Ascending aorta (tissue), 2 donors: ENCODE results near the gene LRP8. TPM values are rescaled to one million over a fixed set of nuclear protein-coding genes. Genes with fewer than 3 reads are reported as not detected.

ENCODE experiments used
- DNase-seq, 2 donors: peaks; one replicate each; pipeline ENCODE4 v3.0.0-alpha.2; 2019; ENCODE audit warnings: low spot score in 2 of 2
- H3K27ac ChIP-seq, 2 donors: fragments of 200-600 bp; sonication (generic); one replicate each; pipeline ENCODE4 v1.5.1; 2016 to 2017; ENCODE audit warnings: mild to moderate bottlenecking in 1 of 2
- H3K27me3 ChIP-seq: fragments of 200-600 bp; sonication (generic); one replicate; pipeline ENCODE4 v1.5.1; 2017
- H3K36me3 ChIP-seq, 2 donors: fragments of 200-600 bp; sonication (generic); one replicate each; pipeline ENCODE4 v1.5.1; 2016
- H3K4me1 ChIP-seq, 2 donors: fragments of 200-600 bp; sonication (generic); one replicate each; pipeline ENCODE4 v1.5.1; 2016 to 2017; ENCODE audit warnings: mild to moderate bottlenecking in 1 of 2
- H3K4me3 ChIP-seq, 2 donors: fragments of 200-600 bp; sonication (generic); one replicate each; pipeline ENCODE4 v1.5.1; 2016 to 2017; ENCODE audit warnings: mild to moderate bottlenecking in 1 of 2
- H3K9me3 ChIP-seq, 2 donors: fragments of 200-600 bp; sonication (generic); one replicate each; pipeline ENCODE4 v1.5.1; 2016
- CTCF ChIP-seq, 3 experiments: fragments of 200-600 bp in 2 of 3; fragments of 450-650 bp in 1 of 3; sonication (generic) in 2 of 3; IDR thresholded peaks; one replicate each; pipeline ENCODE4 v1.5.1; 2016 to 2019; ENCODE audit warnings: antibody characterized with exemption in 3 of 3, mild to moderate bottlenecking in 1 of 3, moderate library complexity in 1 of 3
- intact Hi-C: fragments of 100-400 bp; cut with DNase I; formaldehyde crosslinking; loops from one replicate; pipeline ENCODE4 v1.15.1; 2023
- total RNA-seq: library from RNA; depleted of rRNA; stranded (reverse); fragments of >200 nt; gene quantifications from one replicate; pipeline ENCODE4 v1.1.0, GENCODE V29; 2016

Gene LRP8
- total RNA-seq, 1 donor from 2014 or later, result 10.0 TPM

GRCh38 chr1:53321776-53322602, 5.9 kb downstream of the LRP8 start:
- peaks cover 0 to 5% of the 10 kb centered on the region in 2 donors for H3K36me3 ChIP-seq
- no peak overlapping the region for H3K27ac ChIP-seq
- peaks cover 5 to 10% of the 10 kb centered on the region in 2 donors for H3K4me1 ChIP-seq
- DNase-seq, result no peak
- H3K4me3 ChIP-seq, result no peak overlapping the region
- intact Hi-C loops, result loop anchor here (10.0 kb wide), 2 partner anchors 767 to 957 kb away; partner anchors contain the start of genes CC2D1B and TUT4
- H3K9me3 ChIP-seq, result no peaks in the 10 kb centered on the region
- no peak for TF ChIP-seq CTCF (IDR thresholded peaks at IDR 0.05)
- no peaks in the 10 kb centered on the region for H3K27me3 ChIP-seq

- Histone ChIP-seq H3K4me3 (no peak overlapping the region), H3K4me1 (peaks cover 5 to 6% of the 10 kb centered on the region in 2 donors), H3K36me3 (peaks cover 0 to 5% of the 10 kb centered on the region in 2 donors), H3K27ac (no peak overlapping the region), H3K9me3 (no peaks in the 10 kb centered on the region), H3K27me3 (no peaks in the 10 kb centered on the region)
- DNase-seq, result no peak
- intact Hi-C loops, result loop anchor here (10.0 kb wide), 2 partner anchors 767 to 957 kb away; partner anchors contain the start of genes CC2D1B and TUT4
- no peak for TF ChIP-seq CTCF (IDR thresholded peaks at IDR 0.05)
Observed at GRCh38 chr1:53321366-53321765, 6.5 kb downstream of the LRP8 start.

GRCh38 chr1:53320646-53321045, 7.2 kb downstream of the LRP8 start:
- Histone ChIP-seq H3K4me1 (peaks cover 4 to 5% of the 10 kb centered on the region in 2 donors), H3K27me3 (no peaks in the 10 kb centered on the region), H3K4me3 (no peak overlapping the region), H3K27ac (no peak overlapping the region), H3K36me3 (peaks cover 0 to 5% of the 10 kb centered on the region in 2 donors), H3K9me3 (no peaks in the 10 kb centered on the region)
- intact Hi-C loops, result loop anchor here (10.0 kb wide), 2 partner anchors 766 to 956 kb away; partner anchors contain the start of genes CC2D1B and TUT4
- no peak for TF ChIP-seq CTCF (IDR thresholded peaks at IDR 0.05)
- no peak for DNase-seq

- no peaks in the 10 kb centered on the region for H3K4me1 ChIP-seq
- TF ChIP-seq CTCF (IDR thresholded peaks at IDR 0.05), result no peak
- H3K36me3 ChIP-seq, result peaks cover 0 to 5% of the 10 kb centered on the region in 2 donors
- H3K27me3 ChIP-seq, result no peaks in the 10 kb centered on the region
- H3K27ac ChIP-seq, result no peak overlapping the region
- DNase-seq, result no peak
- H3K9me3 ChIP-seq, result no peaks in the 10 kb centered on the region
- intact Hi-C loops, result loop anchor here (10.0 kb wide), 2 partner anchors 765 to 955 kb away; partner anchors contain the start of genes CC2D1B and TUT4
- H3K4me3 ChIP-seq, result no peak overlapping the region
Observed at GRCh38 chr1:53319296-53320101, 8.4 kb downstream of the LRP8 start.

- peaks cover 0 to 5% of the 10 kb centered on the region in 2 donors for H3K36me3 ChIP-seq
- no peak for TF ChIP-seq CTCF (IDR thresholded peaks at IDR 0.05)
- no peaks in the 10 kb centered on the region for H3K27me3 ChIP-seq
- no peak overlapping the region for H3K27ac ChIP-seq
- no peaks in the 10 kb centered on the region for H3K9me3 ChIP-seq
- no peak overlapping the region for H3K4me3 ChIP-seq
- H3K4me1 ChIP-seq, result no peaks in the 10 kb centered on the region
- intact Hi-C loops, result no loop called here
- no peak for DNase-seq
Observed at GRCh38 chr1:53317646-53318539, 10.0 kb downstream of the LRP8 start.
